ENCODE data around the gene SCN5A.

DNA sequence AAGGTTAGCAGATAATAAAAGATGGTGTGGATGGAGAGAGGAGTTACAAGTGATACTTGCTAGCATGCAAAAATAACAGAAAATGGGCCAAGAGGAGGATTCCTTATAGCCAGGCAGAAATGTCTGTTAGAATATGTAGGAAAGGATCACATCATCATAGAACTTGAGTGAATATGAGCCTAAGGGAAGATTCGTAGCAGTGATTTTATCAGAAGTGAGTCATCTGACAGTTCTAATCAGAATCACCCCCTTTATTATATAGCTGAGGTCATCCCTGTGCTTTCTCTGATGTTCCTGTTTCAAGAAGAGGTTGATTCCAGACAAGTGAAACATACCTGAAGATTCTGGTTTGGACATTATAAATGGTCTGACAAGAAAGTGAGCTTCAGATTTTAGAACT lies 130.5 kb downstream of the SCN5A start:
- TF ChIP-seq, protein P1, sequence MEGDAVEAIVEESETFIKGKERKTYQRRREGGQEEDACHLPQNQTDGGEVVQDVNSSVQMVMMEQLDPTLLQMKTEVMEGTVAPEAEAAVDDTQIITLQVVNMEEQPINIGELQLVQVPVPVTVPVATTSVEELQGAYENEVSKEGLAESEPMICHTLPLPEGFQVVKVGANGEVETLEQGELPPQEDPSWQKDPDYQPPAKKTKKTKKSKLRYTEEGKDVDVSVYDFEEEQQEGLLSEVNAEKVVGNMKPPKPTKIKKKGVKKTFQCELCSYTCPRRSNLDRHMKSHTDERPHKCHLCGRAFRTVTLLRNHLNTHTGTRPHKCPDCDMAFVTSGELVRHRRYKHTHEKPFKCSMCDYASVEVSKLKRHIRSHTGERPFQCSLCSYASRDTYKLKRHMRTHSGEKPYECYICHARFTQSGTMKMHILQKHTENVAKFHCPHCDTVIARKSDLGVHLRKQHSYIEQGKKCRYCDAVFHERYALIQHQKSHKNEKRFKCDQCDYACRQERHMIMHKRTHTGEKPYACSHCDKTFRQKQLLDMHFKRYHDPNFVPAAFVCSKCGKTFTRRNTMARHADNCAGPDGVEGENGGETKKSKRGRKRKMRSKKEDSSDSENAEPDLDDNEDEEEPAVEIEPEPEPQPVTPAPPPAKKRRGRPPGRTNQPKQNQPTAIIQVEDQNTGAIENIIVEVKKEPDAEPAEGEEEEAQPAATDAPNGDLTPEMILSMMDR (IDR thresholded peaks at IDR 0.05), result no peak
- no peak for TF ChIP-seq EZH2 (IDR thresholded peaks at IDR 0.05; ENCODE audit: borderline replicate concordance, insufficient read depth, low read depth, low read length, poor library complexity, severe bottlenecking)
